Measurements from ENCODE around the gene THOP1.
"Not testable (repeated sequence)": the region's sequence is repeated elsewhere in the genome, so short reads cannot be mapped to it uniquely, and the experiment has no call there.

Gene THOP1

DNA sequence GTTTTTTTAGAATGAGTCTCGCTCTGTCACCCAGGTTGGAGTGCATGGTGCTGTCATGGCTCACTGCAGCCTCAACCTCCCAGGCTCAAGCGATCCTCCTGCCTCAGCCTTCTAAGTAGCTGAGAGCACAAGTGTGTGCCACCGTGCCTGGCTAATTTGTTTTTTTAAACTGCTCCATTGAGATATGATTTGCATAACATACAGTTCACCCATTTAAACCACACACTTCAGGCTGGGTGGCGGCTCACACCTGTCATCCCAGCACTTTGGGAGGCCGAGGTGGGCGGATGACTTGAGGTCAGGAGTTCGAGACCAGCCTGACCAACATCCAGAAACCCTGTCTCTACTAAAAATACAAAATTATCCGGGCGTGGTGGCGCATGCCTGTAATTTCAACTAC is 7.4 kb downstream of the THOP1 start:
- not testable (repeated sequence) for H3K4me1 ChIP-seq (ENCODE audit: control insufficient read depth in 5 of 5, insufficient read depth in 5 of 5, low read length in 5 of 5); H3K4me3 ChIP-seq (ENCODE audit: low read depth in 1 of 5, low read length in 5 of 5); H3K27me3 ChIP-seq (ENCODE audit: control insufficient read depth in 5 of 5, insufficient read depth in 4 of 5, low read length in 5 of 5); H3K27ac ChIP-seq (ENCODE audit: low read depth, low read length); H3K9ac ChIP-seq (ENCODE audit: low read length in 5 of 5); H3K9me3 ChIP-seq (ENCODE audit: control insufficient read depth in 5 of 5, low read length in 5 of 5)
- peaks cover 0 to 57% (median 30%) of the 10 kb centered on the region in 5 donors for H3K36me3 ChIP-seq (ENCODE audit: control insufficient read depth in 5 of 5, insufficient read depth in 5 of 5, low read length in 5 of 5)

DNA sequence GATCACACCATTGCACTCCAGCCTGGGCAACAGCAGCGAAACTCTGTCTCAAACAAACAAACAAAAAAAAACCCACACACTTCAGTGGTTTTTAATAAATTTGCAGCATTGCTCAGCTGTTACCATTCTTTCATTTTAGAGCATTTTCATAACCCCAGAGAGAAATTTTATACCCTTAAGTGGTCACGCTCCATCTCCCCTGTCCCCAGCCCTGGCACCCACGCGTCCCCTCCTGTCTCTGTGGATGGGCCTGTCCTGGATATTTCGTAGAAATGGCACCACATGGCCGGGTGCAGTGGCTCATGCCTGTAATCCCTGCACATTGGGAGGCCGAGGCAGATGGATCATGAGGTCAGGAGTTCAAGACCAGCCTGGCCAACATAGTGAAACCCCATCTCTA is 7.8 kb downstream of the THOP1 start:
- no peaks in the 10 kb centered on the region for H3K27me3 ChIP-seq (ENCODE audit: control insufficient read depth in 5 of 5, insufficient read depth in 4 of 5, low read length in 5 of 5)
- H3K4me1 ChIP-seq (ENCODE audit: control insufficient read depth in 5 of 5, insufficient read depth in 5 of 5, low read length in 5 of 5): no peaks in the 10 kb centered on the region
- H3K27ac ChIP-seq (ENCODE audit: low read depth, low read length): no peak overlapping the region
- peaks cover 0 to 62% (median 30%) of the 10 kb centered on the region in 5 donors for H3K36me3 ChIP-seq (ENCODE audit: control insufficient read depth in 5 of 5, insufficient read depth in 5 of 5, low read length in 5 of 5)
- H3K9me3 ChIP-seq (ENCODE audit: control insufficient read depth in 5 of 5, low read length in 5 of 5): no peaks in the 10 kb centered on the region
- H3K9ac ChIP-seq (ENCODE audit: low read length in 5 of 5): no peak overlapping the region
- H3K4me3 ChIP-seq (ENCODE audit: low read depth in 1 of 5, low read length in 5 of 5): no peak overlapping the region

DNA sequence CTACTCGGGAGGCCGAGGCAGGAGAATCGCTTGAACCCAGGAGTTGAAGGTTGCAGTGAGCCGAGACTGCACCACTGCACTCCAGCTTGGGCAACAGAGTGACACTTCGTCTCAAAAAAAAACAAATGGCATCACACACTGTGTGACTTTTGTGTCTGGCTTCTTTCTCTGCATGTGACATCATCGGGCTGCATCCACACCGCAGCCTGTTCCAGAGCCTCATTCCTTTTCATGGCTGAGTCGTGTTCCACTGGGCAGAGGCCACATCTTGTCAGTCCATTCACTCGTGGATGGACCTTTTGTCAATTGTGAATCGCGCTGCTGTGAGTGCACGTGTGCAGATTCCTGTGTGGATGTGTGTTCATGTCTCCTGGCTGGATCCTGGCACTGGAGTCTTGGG is 8.3 kb downstream of the THOP1 start:
- no peaks in the 10 kb centered on the region for H3K9me3 ChIP-seq (ENCODE audit: control insufficient read depth in 5 of 5, low read length in 5 of 5)
- no peaks in the 10 kb centered on the region for H3K4me1 ChIP-seq (ENCODE audit: control insufficient read depth in 5 of 5, insufficient read depth in 5 of 5, low read length in 5 of 5)
- H3K36me3 ChIP-seq (ENCODE audit: control insufficient read depth in 5 of 5, insufficient read depth in 5 of 5, low read length in 5 of 5): peaks cover 0 to 66% (median 34%) of the 10 kb centered on the region in 5 donors
- H3K27ac ChIP-seq (ENCODE audit: low read depth, low read length): no peak overlapping the region
- H3K27me3 ChIP-seq (ENCODE audit: control insufficient read depth in 5 of 5, insufficient read depth in 4 of 5, low read length in 5 of 5): no peaks in the 10 kb centered on the region
- no peak overlapping the region for H3K4me3 ChIP-seq (ENCODE audit: low read depth in 1 of 5, low read length in 5 of 5)
- no peak overlapping the region for H3K9ac ChIP-seq (ENCODE audit: low read length in 5 of 5)

DNA sequence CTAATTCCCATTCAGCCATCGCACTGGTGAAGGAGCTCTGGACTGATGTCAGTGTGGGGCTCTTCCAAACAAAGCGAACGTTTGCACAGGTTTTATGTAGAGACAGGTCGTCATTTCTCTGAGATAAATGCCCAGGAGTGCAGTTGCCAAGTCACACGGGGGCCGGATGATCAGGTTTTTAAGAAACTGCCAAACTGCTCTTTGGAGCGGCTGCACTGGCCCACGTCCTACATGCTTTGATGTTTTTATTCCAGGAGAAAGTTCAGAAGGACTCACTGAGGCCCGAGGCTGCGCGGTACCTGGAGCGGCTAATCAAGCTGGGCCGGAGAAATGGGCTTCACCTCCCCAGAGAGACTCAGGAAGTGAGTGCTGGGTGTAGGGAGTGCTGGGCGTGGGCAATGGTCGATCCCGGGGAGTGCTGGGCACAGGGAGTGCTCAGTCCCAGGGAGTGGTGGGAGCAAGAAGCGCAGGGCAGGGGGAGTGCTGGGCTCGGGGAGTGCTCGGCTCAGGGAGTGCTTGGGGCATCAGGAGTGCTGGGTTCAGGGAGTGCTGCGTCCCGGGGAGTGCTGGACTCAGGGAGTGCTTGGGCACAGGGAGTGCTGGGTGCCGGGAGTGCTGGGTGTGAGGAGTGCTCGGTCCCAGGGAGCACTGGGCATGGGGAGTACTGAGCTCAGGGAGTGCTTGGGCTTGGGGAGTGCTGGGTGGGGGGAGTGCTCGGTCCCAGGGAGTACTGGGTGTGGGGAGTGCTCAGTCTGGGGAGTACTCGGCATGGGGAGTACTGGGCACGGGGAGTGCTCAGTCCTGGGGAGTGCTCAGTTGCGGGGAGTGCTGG is 10.7 kb downstream of the THOP1 start:
- H3K36me3 ChIP-seq (ENCODE audit: control insufficient read depth in 5 of 5, insufficient read depth in 5 of 5, low read length in 5 of 5): peaks cover 0 to 78% (median 42%) of the 10 kb centered on the region in 5 donors
- H3K9me3 ChIP-seq (ENCODE audit: control insufficient read depth in 5 of 5, low read length in 5 of 5): no peaks in the 10 kb centered on the region
- no peak overlapping the region for H3K27ac ChIP-seq (ENCODE audit: low read depth, low read length)
- H3K9ac ChIP-seq (ENCODE audit: low read length in 5 of 5): no peak overlapping the region
- H3K4me3 ChIP-seq (ENCODE audit: low read depth in 1 of 5, low read length in 5 of 5): no peak overlapping the region
- H3K4me1 ChIP-seq (ENCODE audit: control insufficient read depth in 5 of 5, insufficient read depth in 5 of 5, low read length in 5 of 5): no peaks in the 10 kb centered on the region
- H3K27me3 ChIP-seq (ENCODE audit: control insufficient read depth in 5 of 5, insufficient read depth in 4 of 5, low read length in 5 of 5): no peaks in the 10 kb centered on the region

DNA sequence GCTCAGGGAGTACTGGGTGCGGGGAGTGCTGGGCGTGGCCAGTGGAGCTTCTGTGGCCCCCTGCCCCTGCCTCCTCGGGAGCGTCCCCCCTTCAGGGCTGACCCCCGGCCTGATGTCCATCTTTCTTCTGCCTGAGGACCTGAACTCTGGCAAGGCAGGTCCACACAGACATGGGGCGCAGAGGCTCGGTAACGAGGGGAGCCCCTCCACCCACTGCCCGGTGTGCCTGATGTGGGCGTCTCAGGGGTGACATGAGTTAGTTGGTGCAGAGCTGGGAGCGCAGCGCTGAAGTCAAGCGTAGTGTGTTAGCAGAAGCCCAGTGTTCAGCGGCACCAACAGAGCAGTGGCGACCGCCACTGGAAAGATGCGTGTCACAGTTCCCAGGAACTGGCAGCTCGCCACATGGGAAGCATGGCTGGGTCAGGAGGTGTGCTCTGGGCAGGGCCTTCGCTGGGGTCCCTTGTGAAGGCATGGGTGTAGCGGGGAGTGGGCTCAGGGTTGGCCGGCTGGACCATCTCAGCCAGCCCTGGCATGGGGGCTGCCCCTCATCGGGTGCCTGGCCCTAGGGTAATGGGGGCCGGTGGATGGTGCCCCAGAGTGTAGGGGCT is 11.5 kb downstream of the THOP1 start:
- H3K36me3 ChIP-seq (ENCODE audit: control insufficient read depth in 5 of 5, insufficient read depth in 5 of 5, low read length in 5 of 5): peaks cover 0 to 78% (median 41%) of the 10 kb centered on the region in 5 donors

DNA sequence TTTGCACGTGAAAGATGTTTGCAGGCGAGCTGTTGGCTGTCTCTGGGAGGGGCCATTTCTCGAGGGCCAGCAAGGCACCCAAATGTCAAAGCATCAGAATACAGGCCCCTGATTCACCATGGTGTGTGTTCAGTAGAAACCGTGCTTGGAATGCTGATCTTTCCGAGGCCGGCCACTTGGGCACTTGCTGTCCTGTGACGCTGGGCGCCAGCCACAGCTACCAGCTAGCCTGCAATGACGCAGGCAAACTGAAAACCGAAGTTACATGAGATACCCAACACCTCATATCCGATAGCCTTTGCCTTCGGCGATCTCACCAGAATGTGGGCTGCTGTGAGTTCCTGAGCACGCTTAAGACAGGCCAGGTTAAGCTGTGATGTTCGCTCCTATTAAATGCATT is 12.0 kb downstream of the THOP1 start:
- Histone ChIP-seq H3K36me3 (ENCODE audit: control insufficient read depth in 5 of 5, insufficient read depth in 5 of 5, low read length in 5 of 5) (peaks cover 0 to 77% (median 42%) of the 10 kb centered on the region in 5 donors), H3K27ac (ENCODE audit: low read depth, low read length) (no peak overlapping the region), H3K27me3 (ENCODE audit: control insufficient read depth in 5 of 5, insufficient read depth in 4 of 5, low read length in 5 of 5) (no peaks in the 10 kb centered on the region), H3K9ac (ENCODE audit: low read length in 5 of 5) (no peak overlapping the region), H3K9me3 (ENCODE audit: control insufficient read depth in 5 of 5, low read length in 5 of 5) (no peaks in the 10 kb centered on the region), H3K4me3 (ENCODE audit: low read depth in 1 of 5, low read length in 5 of 5) (no peak overlapping the region), H3K4me1 (ENCODE audit: control insufficient read depth in 5 of 5, insufficient read depth in 5 of 5, low read length in 5 of 5) (no peaks in the 10 kb centered on the region)

More for the DNA sequence above, 11.5 kb downstream of the THOP1 start:
- Histone ChIP-seq H3K27ac (ENCODE audit: low read depth, low read length) (no peak overlapping the region), H3K4me1 (ENCODE audit: control insufficient read depth in 5 of 5, insufficient read depth in 5 of 5, low read length in 5 of 5) (no peaks in the 10 kb centered on the region), H3K4me3 (ENCODE audit: low read depth in 1 of 5, low read length in 5 of 5) (no peak overlapping the region), H3K9me3 (ENCODE audit: control insufficient read depth in 5 of 5, low read length in 5 of 5) (no peaks in the 10 kb centered on the region), H3K9ac (ENCODE audit: low read length in 5 of 5) (no peak overlapping the region), H3K27me3 (ENCODE audit: control insufficient read depth in 5 of 5, insufficient read depth in 4 of 5, low read length in 5 of 5) (no peaks in the 10 kb centered on the region)

DNA sequence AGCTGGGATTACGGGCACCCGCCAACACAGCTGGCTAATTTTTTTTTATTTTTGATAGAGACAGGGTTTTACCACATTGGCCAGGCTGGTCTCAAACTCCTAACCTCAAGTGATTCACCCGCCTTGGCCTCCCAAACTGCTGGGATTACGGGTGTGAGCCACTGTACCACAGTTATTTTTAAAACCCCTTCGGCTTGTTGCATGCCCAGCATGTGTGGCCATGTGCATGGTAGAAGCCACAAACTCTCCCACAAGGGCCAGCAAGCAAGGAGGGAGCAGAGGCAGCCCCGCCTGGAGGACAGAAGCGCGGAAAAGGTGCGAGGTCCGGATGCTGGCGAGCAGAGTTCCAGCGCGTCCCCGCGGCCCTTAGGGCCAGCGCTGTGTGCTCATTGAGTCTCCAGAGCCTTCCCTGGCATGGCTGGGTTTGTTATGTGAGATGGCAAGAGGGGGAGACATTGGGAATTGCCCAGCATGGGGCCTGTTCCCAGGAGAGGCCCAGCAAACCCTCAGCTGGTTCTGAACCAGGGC is 12.9 kb downstream of the THOP1 start:
- H3K36me3 ChIP-seq (ENCODE audit: control insufficient read depth in 5 of 5, insufficient read depth in 5 of 5, low read length in 5 of 5): peaks cover 0 to 86% (median 45%) of the 10 kb centered on the region in 5 donors
- no peaks in the 10 kb centered on the region for H3K4me1 ChIP-seq (ENCODE audit: control insufficient read depth in 5 of 5, insufficient read depth in 5 of 5, low read length in 5 of 5)
- no peaks in the 10 kb centered on the region for H3K27me3 ChIP-seq (ENCODE audit: control insufficient read depth in 5 of 5, insufficient read depth in 4 of 5, low read length in 5 of 5)
- H3K9ac ChIP-seq (ENCODE audit: low read length in 5 of 5): no peak overlapping the region
- H3K4me3 ChIP-seq (ENCODE audit: low read depth in 1 of 5, low read length in 5 of 5): no peak overlapping the region
- H3K27ac ChIP-seq (ENCODE audit: low read depth, low read length): no peak overlapping the region
- no peaks in the 10 kb centered on the region for H3K9me3 ChIP-seq (ENCODE audit: control insufficient read depth in 5 of 5, low read length in 5 of 5)

DNA sequence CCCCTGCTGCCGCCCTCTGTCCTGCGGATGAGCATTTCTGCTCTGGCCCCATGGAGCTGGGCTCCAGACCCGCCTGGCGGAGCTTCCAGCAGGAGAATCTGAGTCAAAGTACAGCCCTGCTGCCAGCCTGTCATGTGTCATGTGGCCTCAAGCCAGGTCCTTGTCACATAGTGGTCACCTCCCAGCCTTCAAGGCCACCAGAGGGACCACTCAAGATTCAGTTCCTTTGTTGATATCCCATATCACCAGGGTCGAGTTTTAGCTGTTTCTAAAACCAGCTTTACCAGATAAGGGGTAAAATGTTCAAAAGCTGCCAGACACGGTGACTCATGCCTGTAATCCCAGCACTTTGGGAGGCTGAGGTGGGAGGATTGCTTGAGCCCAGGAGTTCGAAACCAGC is 13.4 kb downstream of the THOP1 start:
- no peak overlapping the region for H3K27ac ChIP-seq (ENCODE audit: low read depth, low read length)
- H3K9ac ChIP-seq (ENCODE audit: low read length in 5 of 5): no peak overlapping the region
- no peaks in the 10 kb centered on the region for H3K9me3 ChIP-seq (ENCODE audit: control insufficient read depth in 5 of 5, low read length in 5 of 5)
- H3K36me3 ChIP-seq (ENCODE audit: control insufficient read depth in 5 of 5, insufficient read depth in 5 of 5, low read length in 5 of 5): peaks cover 0 to 83% (median 42%) of the 10 kb centered on the region in 5 donors
- H3K4me3 ChIP-seq (ENCODE audit: low read depth in 1 of 5, low read length in 5 of 5): no peak overlapping the region
- no peaks in the 10 kb centered on the region for H3K4me1 ChIP-seq (ENCODE audit: control insufficient read depth in 5 of 5, insufficient read depth in 5 of 5, low read length in 5 of 5)
- H3K27me3 ChIP-seq (ENCODE audit: control insufficient read depth in 5 of 5, insufficient read depth in 4 of 5, low read length in 5 of 5): no peaks in the 10 kb centered on the region

DNA sequence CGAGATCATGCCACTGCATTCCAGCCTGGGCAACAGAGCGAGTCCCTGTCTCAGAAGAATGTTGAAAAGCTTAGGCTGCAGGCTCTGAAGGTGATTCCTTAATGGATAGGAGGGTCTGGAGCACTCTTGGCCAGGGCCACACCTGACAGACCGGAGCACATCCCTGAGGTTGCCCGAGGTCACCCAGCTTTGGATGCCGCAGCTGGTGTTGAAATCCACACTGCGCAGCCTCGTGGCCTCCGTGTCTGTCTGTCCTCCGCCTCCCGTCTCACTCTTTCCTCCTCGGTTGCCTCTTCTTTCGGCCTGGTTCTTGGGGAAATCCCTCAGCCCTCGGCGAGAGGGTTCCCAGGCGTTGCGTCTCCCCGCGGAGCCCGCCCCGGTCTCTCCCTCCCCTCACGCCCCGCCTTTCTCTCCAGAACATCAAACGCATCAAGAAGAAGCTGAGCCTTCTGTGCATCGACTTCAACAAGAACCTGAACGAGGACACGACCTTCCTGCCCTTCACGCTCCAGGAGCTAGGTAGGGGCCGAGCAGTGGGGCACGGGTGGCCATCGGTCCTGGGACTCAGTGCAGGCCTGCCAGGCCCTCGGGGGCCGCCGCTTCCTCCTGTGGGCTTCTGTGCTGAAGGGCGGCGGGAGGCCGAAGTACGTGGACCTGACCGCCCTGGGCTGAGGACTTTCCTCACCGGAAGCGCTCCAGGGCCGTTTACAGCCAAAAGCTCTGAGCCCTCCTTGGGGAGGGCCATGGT is 14.1 kb downstream of the THOP1 start:
- H3K4me1 ChIP-seq (ENCODE audit: control insufficient read depth in 5 of 5, insufficient read depth in 5 of 5, low read length in 5 of 5): no peaks in the 10 kb centered on the region
- H3K27ac ChIP-seq (ENCODE audit: low read depth, low read length): no peak overlapping the region
- H3K9ac ChIP-seq (ENCODE audit: low read length in 5 of 5): no peak overlapping the region
- no peak overlapping the region for H3K4me3 ChIP-seq (ENCODE audit: low read depth in 1 of 5, low read length in 5 of 5)
- peaks cover 0 to 82% (median 41%) of the 10 kb centered on the region in 5 donors for H3K36me3 ChIP-seq (ENCODE audit: control insufficient read depth in 5 of 5, insufficient read depth in 5 of 5, low read length in 5 of 5)
- no peaks in the 10 kb centered on the region for H3K27me3 ChIP-seq (ENCODE audit: control insufficient read depth in 5 of 5, insufficient read depth in 4 of 5, low read length in 5 of 5)
- H3K9me3 ChIP-seq (ENCODE audit: control insufficient read depth in 5 of 5, low read length in 5 of 5): no peaks in the 10 kb centered on the region

DNA sequence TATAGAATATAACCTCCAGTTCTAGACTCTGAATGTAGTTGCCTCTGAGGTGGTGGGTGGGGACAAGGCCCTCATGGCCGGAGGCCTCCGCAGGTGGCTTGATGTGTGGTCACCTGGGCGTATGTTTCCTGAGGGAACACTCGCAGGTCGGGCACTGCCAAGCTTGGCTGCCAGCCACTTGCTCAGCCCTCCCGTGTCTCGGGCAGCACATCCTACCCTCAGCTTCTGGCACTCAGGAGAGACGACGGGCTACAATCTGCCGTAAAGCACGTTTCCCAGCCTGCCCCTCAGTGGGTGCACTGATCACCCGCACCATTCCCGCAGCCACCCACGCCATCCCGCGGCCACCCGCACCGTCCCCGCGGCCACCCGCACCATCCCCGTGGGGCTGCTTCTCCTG is 15.2 kb downstream of the THOP1 start:
- H3K4me3 ChIP-seq (ENCODE audit: low read depth in 1 of 5, low read length in 5 of 5): no peak overlapping the region
- no peaks in the 10 kb centered on the region for H3K9me3 ChIP-seq (ENCODE audit: control insufficient read depth in 5 of 5, low read length in 5 of 5)
- no peaks in the 10 kb centered on the region for H3K4me1 ChIP-seq (ENCODE audit: control insufficient read depth in 5 of 5, insufficient read depth in 5 of 5, low read length in 5 of 5)
- no peaks in the 10 kb centered on the region for H3K27me3 ChIP-seq (ENCODE audit: control insufficient read depth in 5 of 5, insufficient read depth in 4 of 5, low read length in 5 of 5)
- no peak overlapping the region for H3K9ac ChIP-seq (ENCODE audit: low read length in 5 of 5)
- H3K36me3 ChIP-seq (ENCODE audit: control insufficient read depth in 5 of 5, insufficient read depth in 5 of 5, low read length in 5 of 5): peaks cover 0 to 81% (median 43%) of the 10 kb centered on the region in 5 donors
- no peak overlapping the region for H3K27ac ChIP-seq (ENCODE audit: low read depth, low read length)

All from subcutaneous abdominal adipose tissue (tissue), 5 donors.